ENCODE measurements around the gene OR10H4. TPM values are rescaled to one million over a fixed set of nuclear protein-coding genes. Genes with fewer than 3 reads are reported as not detected.

The OR10H4 gene
- total RNA-seq, 1 experiment from 2014 or later, result not detected

GRCh38 chr19:15976836-15977689 lies 28.3 kb downstream of the OR10H4 start (continued):
- no peak for TF ChIP-seq MYBL2 (CRISPR knock-in tag; IDR thresholded peaks at IDR 0.05)

- ChIA-PET POLR2A (no interaction called here), CTCF (no interaction called here)
- peaks cover 44% of the 10 kb centered on the region for H3K36me3 Mint-ChIP-seq
- no peaks in the 10 kb centered on the region for H3K4me1 Mint-ChIP-seq
- TF ChIP-seq ATF3 (CRISPR knock-in tag; conservative IDR thresholded peaks at IDR 0.05) (no peak), FOXJ3 (CRISPR knock-in tag; IDR thresholded peaks at IDR 0.05; ENCODE audit: borderline replicate concordance) (no peak), PRRX2 (CRISPR knock-in tag; IDR thresholded peaks at IDR 0.05) (no peak), CREM (CRISPR knock-in tag; IDR thresholded peaks at IDR 0.05) (no peak), FOXP4 (CRISPR knock-in tag; IDR thresholded peaks at IDR 0.05) (no peak), SP1 (CRISPR knock-in tag; conservative IDR thresholded peaks at IDR 0.05) (no peak), STAT6 (CRISPR knock-in tag; conservative IDR thresholded peaks at IDR 0.05; ENCODE audit: low read depth) (no peak), ZNF281 (CRISPR knock-in tag; IDR thresholded peaks at IDR 0.05) (no peak), ZNF512 (CRISPR knock-in tag; IDR thresholded peaks at IDR 0.05; ENCODE audit: borderline replicate concordance) (no peak), RORB (CRISPR knock-in tag; IDR thresholded peaks at IDR 0.05) (no peak), ZNF263 (CRISPR knock-in tag; IDR thresholded peaks at IDR 0.05; ENCODE audit: low read depth) (no peak), ZNF396 (CRISPR knock-in tag; IDR thresholded peaks at IDR 0.05; ENCODE audit: borderline replicate concordance) (no peak), ELF4 (CRISPR knock-in tag; IDR thresholded peaks at IDR 0.05; ENCODE audit: low read depth) (no peak), CTCF (IDR thresholded peaks at IDR 0.05) (no peak), SOX15 (CRISPR knock-in tag; IDR thresholded peaks at IDR 0.05) (no peak), IRF1 (CRISPR knock-in tag; IDR thresholded peaks at IDR 0.05) (no peak), ATF6 (CRISPR knock-in tag; IDR thresholded peaks at IDR 0.05) (no peak)
- H3K9me3 Mint-ChIP-seq, result peaks cover 67% of the 10 kb centered on the region
- no peak overlapping the region for H3K4me3 Mint-ChIP-seq
- no peak overlapping the region for H3K27ac Mint-ChIP-seq
- DNase-seq (ENCODE audit: low spot score) (no peak), ATAC-seq (no peak)
- H3K27me3 Mint-ChIP-seq (ENCODE audit: low read depth), result peaks cover 23% of the 10 kb centered on the region
Observed at GRCh38 chr19:15977690-15978089, 28.9 kb downstream of the OR10H4 start.
